GM12872 (cell line): ENCODE data around the gene DENND2C.

Source experiments
- CTCF ChIP-seq: IDR thresholded peaks from 3 replicates; pipeline ENCODE4 v1.5.1; 2011; ENCODE audit warnings: low read depth, mild to moderate bottlenecking, low read length, moderate library complexity; ENCODE audit not compliant: insufficient read depth

The DENND2C gene

GRCh38 chr1:114595602-114596001 lies 74.2 kb downstream of the DENND2C start:
- TF ChIP-seq CTCF, result no peak

GRCh38 chr1:114594046-114594445 lies 75.8 kb downstream of the DENND2C start:
- TF ChIP-seq CTCF, result no peak

DNA sequence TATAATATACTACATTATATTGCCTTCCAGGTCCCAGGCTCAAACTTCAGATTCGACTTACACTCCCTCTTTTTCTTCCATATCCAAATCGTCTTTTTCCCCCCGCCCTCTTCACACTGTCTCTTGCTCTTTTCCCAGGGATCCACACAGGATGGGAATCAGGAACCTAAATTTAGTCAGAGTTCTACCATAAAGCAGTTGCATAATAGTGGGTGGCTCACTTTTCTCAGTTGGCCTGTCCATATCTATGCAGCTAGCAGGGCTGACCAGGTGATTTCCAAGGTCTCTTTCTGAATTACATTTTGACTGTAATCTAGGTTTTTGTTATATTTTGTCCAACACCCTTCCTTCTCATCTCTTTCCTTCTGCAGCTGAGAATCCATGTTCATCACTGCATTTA lies 80.7 kb downstream of the DENND2C start:
- no peak for TF ChIP-seq CTCF

- TF ChIP-seq CTCF, result no peak
These were observed 81.6 kb downstream of the DENND2C start for GRCh38 chr1:114588196-114588689.

DNA sequence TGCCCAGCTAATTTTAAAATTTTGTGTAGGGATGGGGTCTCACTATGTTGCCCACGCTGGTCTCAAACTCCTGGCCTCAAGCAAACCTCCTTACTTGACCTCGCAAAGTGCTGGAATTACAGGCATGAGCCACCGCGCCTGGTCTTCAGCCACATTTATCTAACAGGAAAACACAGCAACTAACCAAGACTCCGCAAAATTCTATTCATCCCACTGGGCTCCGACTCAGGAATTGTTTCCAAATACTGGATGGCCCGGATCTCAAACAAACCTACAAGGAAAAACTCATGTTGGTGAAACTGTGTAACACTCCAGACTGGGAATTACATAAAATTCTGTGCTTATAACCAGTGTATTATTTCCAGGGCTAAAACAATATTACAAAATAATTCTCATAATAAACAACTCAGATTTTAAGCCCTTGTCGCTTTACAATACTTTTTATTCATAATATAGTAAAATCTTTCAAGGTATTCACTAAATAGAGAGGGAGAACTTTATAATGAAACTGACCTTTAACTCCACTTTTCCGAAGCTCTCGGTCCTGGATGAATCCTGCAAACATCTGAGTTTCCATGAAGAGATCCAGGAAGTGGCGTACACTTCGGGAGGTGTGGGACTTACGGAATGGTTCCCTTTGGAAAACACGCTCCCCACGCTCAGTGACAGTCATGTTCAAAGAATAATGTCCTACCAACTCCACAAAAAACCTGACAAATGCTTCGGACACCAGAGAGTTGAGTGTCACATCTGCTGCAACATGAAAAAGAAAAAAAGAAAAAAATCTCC lies 82.5 kb downstream of the DENND2C start:
- no peak for TF ChIP-seq CTCF

DNA sequence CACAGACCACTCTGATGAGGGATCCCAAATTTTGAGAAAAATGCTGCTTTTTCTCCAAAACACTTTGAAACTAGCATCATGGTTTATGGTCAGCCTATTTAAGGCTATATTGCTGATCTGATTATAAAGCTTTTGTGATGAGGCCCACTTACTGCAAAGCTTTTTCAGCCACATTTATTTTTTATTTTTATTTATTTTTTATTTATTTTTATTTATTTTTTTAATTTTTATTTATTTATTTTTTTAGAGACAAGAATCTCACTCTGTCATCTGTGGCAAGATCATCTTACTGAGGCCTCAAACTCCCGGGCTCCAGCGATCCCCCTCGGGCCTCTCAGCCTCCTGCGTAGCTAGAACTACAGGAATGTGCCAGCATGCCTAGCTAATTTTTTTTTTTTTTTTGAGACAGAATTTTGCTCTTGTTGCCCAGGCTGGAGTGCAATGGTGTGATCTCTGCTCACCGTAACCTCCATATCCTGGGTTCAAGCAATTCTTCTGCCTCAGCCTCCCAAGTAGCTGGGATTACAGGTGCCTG lies 83.3 kb downstream of the DENND2C start:
- no peak for TF ChIP-seq CTCF

DNA sequence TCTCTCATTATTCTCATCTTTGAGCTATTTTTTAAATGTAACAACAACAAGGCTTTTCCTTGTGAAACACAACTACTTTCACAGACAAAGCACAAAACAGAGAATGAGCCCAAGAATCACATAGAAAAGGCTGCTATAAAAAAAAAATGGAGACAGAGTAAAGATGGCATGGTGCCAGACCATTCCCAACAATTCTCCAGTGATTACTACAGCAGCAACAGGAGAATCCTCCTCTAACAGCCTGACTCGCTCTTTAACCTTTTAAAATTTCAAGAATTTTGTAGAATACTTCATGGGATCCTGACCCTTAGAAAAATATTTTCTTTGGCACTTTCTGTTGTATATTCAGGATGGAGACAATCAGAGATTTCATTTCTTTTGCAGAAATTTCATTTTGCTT lies 84.6 kb downstream of the DENND2C start:
- no peak for TF ChIP-seq CTCF
